Common myeloid progenitor, CD34-positive (primary cell): ENCODE data around the gene M1AP.

Experiments
- CTCF ChIA-PET: fragments of 350-600 bp; sonication (Branson Sonifier 250); formaldehyde crosslinking; loops from one replicate; lab custom pipeline; 2021; ENCODE audit warnings: antibody characterized with exemption; lab: Charles Lee
- POLR2A ChIA-PET: fragments of 350-600 bp; sonication (Branson Sonifier 250); formaldehyde crosslinking; loops from one replicate; lab custom pipeline; 2021; ENCODE audit warnings: antibody characterized with exemption; lab: Charles Lee
- DNase-seq, 3 donors: peaks; one replicate each; pipeline versions ENCODE4 v3.0.0 to v3.0.0-alpha.2; 2013
- H3K27ac ChIP-seq, 2 experiments: 1 replicate in 1 of 2; 2 replicates in 1 of 2; pipeline ENCODE4 v1.7.0; 2013; ENCODE audit warnings: inconsistent platforms in 2 of 2, low read length in 2 of 2, mild to moderate bottlenecking in 2 of 2, low read depth in 1 of 2, moderate library complexity in 1 of 2; ENCODE audit not compliant: severe bottlenecking in 2 of 2, insufficient read depth in 1 of 2, poor library complexity in 1 of 2
- H3K27me3 ChIP-seq, 5 experiments: replicated peaks in 2 of 5; 1 replicate in 3 of 5; 2 replicates in 2 of 5; pipeline versions ENCODE4 v1.6.1 to v1.7.0; 2013; ENCODE audit warnings: low read length in 4 of 5, mild to moderate bottlenecking in 2 of 5, moderate library complexity in 2 of 5, inconsistent platforms in 1 of 5; ENCODE audit not compliant: insufficient read depth in 5 of 5, control insufficient read depth in 4 of 5
- H3K36me3 ChIP-seq, 4 experiments: 1 replicate in 2 of 4; 2 replicates in 2 of 4; pipeline versions ENCODE4 v1.6.1 to v1.7.0; 2013; ENCODE audit warnings: low read length in 3 of 4, control low read depth in 1 of 4, mild to moderate bottlenecking in 1 of 4; ENCODE audit not compliant: control insufficient read depth in 4 of 4, insufficient read depth in 4 of 4
- H3K4me1 ChIP-seq, 4 experiments: 1 replicate in 3 of 4; 2 replicates in 1 of 4; pipeline versions ENCODE4 v1.6.1 to v1.7.1; 2013; ENCODE audit warnings: low read length in 3 of 4, mild to moderate bottlenecking in 3 of 4, control low read depth in 1 of 4, inconsistent platforms in 1 of 4, moderate library complexity in 1 of 4; ENCODE audit not compliant: control insufficient read depth in 4 of 4, insufficient read depth in 4 of 4; ENCODE audit errors: control extremely low read depth in 1 of 4
- H3K4me3 ChIP-seq, 7 experiments: 1 replicate in 4 of 7; 2 replicates in 3 of 7; pipeline versions ENCODE4 v1.5.1 to v1.7.0; 2013; ENCODE audit warnings: mild to moderate bottlenecking in 7 of 7, low read length in 6 of 7, moderate library complexity in 6 of 7, inconsistent platforms in 2 of 7, low read depth in 2 of 7, control low read depth in 1 of 7; ENCODE audit not compliant: insufficient read depth in 4 of 7, control insufficient read depth in 1 of 7; ENCODE audit errors: extremely low read depth in 1 of 7
- H3K9me3 ChIP-seq, 5 experiments: 1 replicate in 4 of 5; 2 replicates in 1 of 5; pipeline versions ENCODE4 v1.6.1 to v1.7.1; 2013; ENCODE audit warnings: low read length in 4 of 5, mild to moderate bottlenecking in 2 of 5, inconsistent platforms in 1 of 5, low read depth in 1 of 5, moderate library complexity in 1 of 5; ENCODE audit not compliant: control insufficient read depth in 4 of 5, insufficient read depth in 2 of 5; ENCODE audit errors: control extremely low read depth in 1 of 5
- WGBS: methylation state at CpG from one replicate; pipeline ENCODE4 v1.1.5; 2013; ENCODE audit not compliant: insufficient coverage; 5-methylcytosine and 5-hydroxymethylcytosine counted together

M1AP gene

DNA sequence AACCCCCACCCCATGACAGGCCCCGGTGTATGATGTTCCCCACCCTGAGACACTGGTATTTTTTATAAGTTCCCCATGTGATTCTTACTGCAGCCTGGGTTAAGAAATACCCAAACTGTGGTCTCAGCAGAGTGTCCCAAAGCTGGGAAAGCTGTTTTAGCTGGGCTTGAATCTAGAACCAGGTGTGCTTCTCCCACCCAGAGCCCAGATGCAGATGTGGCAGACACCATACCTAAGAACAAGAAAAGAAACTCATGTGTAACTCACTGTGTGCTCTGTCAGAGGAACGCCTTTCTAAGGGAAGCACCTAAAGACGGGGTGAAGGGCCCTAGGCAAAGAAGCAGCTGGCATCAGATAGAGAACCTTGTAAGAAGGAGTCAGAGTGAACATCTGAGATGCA, 69.7 kb downstream of the M1AP start:
- DNase-seq: no peak
- Histone ChIP-seq H3K4me3 (no peak overlapping the region), H3K9me3 (no peaks in the 10 kb centered on the region), H3K4me1 (peaks cover 40 to 65% (median 52%) of the 10 kb centered on the region in 4 experiments), H3K27me3 (no peaks in the 10 kb centered on the region), H3K36me3 (no peaks in the 10 kb centered on the region), H3K27ac (no peak overlapping the region)
- CTCF ChIA-PET: interaction anchor here (1.1 to 8.7 kb wide), 6 partner anchors 8 to 106 kb away, joined by 3 to 109 read pairs (median 5); partner anchors contain the start of genes AUP1, CCDC142, HTRA2 and MRPL53
- POLR2A ChIA-PET: no interaction called here
- 75% methylated on average over 2 of the region's 3 CpGs for WGBS

DNA sequence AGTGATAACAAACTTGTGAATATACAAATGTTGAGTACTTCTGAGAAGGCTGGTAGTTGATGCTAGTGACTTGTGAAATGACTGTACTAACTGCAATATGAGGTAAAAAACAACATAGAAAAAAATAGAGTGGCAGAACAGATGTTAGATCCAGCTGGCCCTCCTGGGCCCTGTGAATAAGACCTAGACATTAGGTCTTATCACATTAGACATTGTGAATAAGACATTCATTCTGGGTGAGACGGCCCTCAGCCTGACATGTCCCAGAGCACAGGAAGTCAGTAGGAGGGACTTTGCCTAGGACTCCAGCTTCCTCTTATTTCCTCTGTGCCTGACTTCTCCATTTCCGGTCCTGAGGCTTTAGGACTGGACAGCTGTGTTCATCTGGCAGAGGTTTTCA, 70.7 kb downstream of the M1AP start:
- peak overlapping the region in 2 of 7 experiments; percentile 1 to 38 for H3K4me3 ChIP-seq
- ChIA-PET POLR2A (interaction anchor here (1.1 kb wide), 1 partner anchor 46 kb away, joined by 4 read pairs; no protein-coding TSS in a partner anchor), CTCF (interaction anchor here (0.6 to 8.7 kb wide), 16 partner anchors 9 to 105 kb away, joined by 3 to 109 read pairs (median 6); partner anchors contain the start of genes AUP1, DQX1, HTRA2 and MRPL53)
- H3K27ac ChIP-seq: peak overlapping the region in 1 of 2 experiments; percentile 57
- DNase-seq: peak in 2 of 3 donors; percentile 55 to 72
- H3K27me3 ChIP-seq: no peaks in the 10 kb centered on the region
- no peaks in the 10 kb centered on the region for H3K36me3 ChIP-seq
- WGBS: 13% methylated on average over 2 of the region's 2 CpGs
- no peaks in the 10 kb centered on the region for H3K9me3 ChIP-seq
- H3K4me1 ChIP-seq: peaks cover 44 to 70% (median 55%) of the 10 kb centered on the region in 4 experiments

DNA sequence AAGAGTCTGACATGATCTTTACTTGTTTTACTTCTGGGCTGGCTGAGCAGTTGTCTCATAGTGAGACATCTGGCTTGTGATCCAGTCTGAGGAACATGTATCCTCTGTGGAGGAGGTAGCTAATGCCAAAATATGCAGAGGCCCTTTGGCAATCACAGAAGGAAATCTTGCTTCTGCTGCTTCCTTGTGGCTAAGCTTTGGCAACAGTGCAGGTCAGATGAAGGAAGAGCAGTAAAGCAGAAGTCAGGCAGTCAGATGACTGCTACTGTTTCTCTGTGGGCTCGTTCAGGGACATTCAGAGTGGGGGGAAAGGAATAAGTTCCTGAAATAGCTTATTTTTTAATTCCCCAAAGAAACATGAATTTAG, 71.3 kb downstream of the M1AP start:
- CTCF ChIA-PET: interaction anchor here (0.9 to 8.7 kb wide), 16 partner anchors 9 to 94 kb away, joined by 3 to 109 read pairs (median 6); partner anchors contain the start of genes AUP1, CCDC142, DQX1 and HTRA2
- no peaks in the 10 kb centered on the region for H3K36me3 ChIP-seq
- peak; percentile 65 to 93 (median 88) for DNase-seq
- no peaks in the 10 kb centered on the region for H3K9me3 ChIP-seq
- POLR2A ChIA-PET: interaction anchor here (1.1 kb wide), 1 partner anchor 45 kb away, joined by 4 read pairs; no protein-coding TSS in a partner anchor
- no peaks in the 10 kb centered on the region for H3K27me3 ChIP-seq
- peak overlapping the region in 1 of 2 experiments; percentile 57 for H3K27ac ChIP-seq
- WGBS: no CpG with 5 or more reads among the region's 1 CpG
- peak overlapping the region in 1 of 7 experiments; percentile 38 for H3K4me3 ChIP-seq
- peaks cover 44 to 76% (median 58%) of the 10 kb centered on the region in 4 experiments for H3K4me1 ChIP-seq

DNA sequence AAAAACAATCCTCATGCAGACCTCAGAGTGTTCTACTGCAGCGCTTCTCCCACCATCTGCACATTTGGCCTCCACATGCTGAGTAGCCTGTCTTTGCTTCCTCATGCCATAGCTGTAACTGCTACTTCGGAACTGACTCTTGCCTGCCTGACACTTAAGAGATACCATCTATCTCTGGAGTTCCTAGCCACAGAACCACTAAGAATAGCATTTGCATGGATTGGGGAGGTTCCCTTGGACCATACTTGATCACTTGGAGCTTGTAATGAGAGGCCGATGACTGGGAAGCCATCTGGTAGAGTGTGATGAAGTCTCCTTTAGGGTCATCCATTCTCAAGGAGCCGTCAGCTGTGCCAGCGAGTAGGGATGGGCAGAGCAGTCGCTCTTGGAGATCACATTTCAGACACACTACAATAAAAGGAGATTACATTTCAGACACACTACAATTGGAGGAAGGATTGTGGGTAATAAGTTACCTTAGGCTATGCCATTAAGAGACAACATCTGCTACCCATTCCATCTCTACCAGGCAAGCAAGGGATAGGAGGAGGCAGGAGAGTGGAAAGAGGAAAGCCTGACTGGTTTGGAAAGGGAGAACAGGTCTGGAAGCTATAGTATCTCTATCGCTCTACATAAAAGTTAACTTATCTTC, 71.8 kb downstream of the M1AP start:
- ChIA-PET POLR2A (interaction anchor here (1.1 kb wide), 1 partner anchor 45 kb away, joined by 4 read pairs; no protein-coding TSS in a partner anchor), CTCF (interaction anchor here (0.9 to 8.7 kb wide), 18 partner anchors 9 to 93 kb away, joined by 3 to 109 read pairs (median 6); partner anchors contain the start of genes AUP1, CCDC142, DQX1 and HTRA2)
- Histone ChIP-seq H3K27ac (peak overlapping the region in 1 of 2 experiments; percentile 57), H3K9me3 (no peaks in the 10 kb centered on the region), H3K4me3 (peak overlapping the region in 1 of 7 experiments; percentile 33), H3K4me1 (peaks cover 44 to 78% (median 58%) of the 10 kb centered on the region in 4 experiments), H3K27me3 (no peaks in the 10 kb centered on the region), H3K36me3 (no peaks in the 10 kb centered on the region)
- 89% methylated on average over 2 of the region's 7 CpGs for WGBS
- DNase-seq: peak in 2 of 3 donors; percentile 38 to 57

DNA sequence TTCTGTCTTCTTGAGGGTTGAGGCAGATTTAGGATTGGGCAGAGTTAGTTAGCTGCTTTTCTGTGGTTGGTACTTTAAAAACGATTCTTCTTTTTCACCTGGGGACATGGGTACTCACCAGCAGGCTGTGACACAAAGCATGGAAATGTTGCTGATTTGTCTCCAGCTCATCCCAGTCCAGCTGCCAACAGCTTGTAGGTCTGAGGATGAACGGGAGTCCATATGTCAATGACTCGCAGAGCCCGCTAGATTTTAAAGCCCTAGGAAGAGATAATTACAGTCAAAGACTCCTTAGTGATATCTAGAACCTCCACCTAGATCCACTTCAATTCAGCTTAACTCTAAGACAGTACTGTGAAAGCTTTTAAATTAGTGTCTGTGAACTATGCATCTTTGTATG, 72.8 kb downstream of the M1AP start:
- no peaks in the 10 kb centered on the region for H3K27me3 ChIP-seq
- H3K9me3 ChIP-seq: no peaks in the 10 kb centered on the region
- no peak overlapping the region for H3K27ac ChIP-seq
- no peaks in the 10 kb centered on the region for H3K36me3 ChIP-seq
- H3K4me3 ChIP-seq: peak overlapping the region in 1 of 7 experiments; percentile 26
- peaks cover 44 to 88% (median 62%) of the 10 kb centered on the region in 4 experiments for H3K4me1 ChIP-seq
- DNase-seq: no peak
- ChIA-PET CTCF (interaction anchor here (0.6 to 8.7 kb wide), 10 partner anchors 9 to 44 kb away, joined by 4 to 109 read pairs (median 6); partner anchors contain the start of genes AUP1 and HTRA2), POLR2A (interaction anchor here (0.8 kb wide), 1 partner anchor 36 kb away, joined by 3 read pairs; no protein-coding TSS in a partner anchor)
- WGBS: 92% methylated on average over 1 of the region's 4 CpGs

DNA sequence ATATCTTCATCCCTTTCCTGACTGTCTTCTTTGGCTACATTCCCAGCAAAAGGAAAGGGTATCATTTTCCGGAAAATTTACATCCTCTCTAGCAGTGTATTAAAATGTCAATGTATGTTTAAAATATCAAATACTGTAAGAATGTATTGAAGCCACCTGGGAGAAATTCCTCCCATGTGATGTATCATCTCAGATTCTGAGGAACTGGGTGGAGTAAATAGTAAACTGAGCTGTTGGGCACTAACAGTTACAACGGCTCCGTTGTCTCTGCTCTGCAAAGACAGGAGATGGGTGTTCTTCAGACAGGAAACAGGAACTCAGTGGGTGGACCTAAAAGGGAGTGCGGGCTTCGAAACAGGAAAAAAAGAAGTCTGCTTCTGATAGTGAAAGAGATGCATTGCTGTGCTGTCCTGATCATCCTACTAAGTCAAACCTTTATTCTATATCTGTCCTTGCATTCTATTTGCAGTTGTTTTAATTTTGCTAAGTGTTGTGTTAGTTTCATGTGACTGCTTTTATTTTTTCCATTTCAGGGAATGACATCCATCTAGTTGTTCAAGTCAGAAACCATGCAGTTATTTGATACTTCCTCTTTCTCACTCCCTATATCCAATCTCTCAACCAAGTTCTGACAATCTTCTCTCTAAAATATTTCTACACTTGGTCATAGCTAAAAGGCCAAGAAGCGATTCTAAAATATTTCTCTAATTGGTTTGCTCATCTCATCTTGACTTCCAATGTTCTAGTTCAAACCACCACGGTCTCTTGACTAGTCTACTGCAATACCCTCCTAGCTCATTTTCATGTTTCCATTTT, 74.2 kb downstream of the M1AP start:
- Histone ChIP-seq H3K4me3 (peak overlapping the region in 4 of 7 experiments; percentile 40 to 52 (median 50)), H3K9me3 (no peaks in the 10 kb centered on the region), H3K36me3 (no peaks in the 10 kb centered on the region), H3K27ac (peak overlapping the region in 1 of 2 experiments; percentile 32), H3K4me1 (peaks cover 44 to 89% (median 60%) of the 10 kb centered on the region in 4 experiments), H3K27me3 (no peaks in the 10 kb centered on the region)
- peak; percentile 58 to 70 (median 59) for DNase-seq
- POLR2A ChIA-PET: interaction anchor here (0.9 kb wide), 1 partner anchor 9 kb away, joined by 4 read pairs; no protein-coding TSS in a partner anchor
- 13% methylated on average over 3 of the region's 7 CpGs for WGBS
- CTCF ChIA-PET: interaction anchor here (0.6 to 8.7 kb wide), 9 partner anchors 8 to 165 kb away, joined by 3 to 109 read pairs (median 6); partner anchors contain the start of genes AUP1 and HTRA2
